Fibroblast of lung (primary cell): Measurements from ENCODE around the gene TSHZ2.

Source experiments
- CTCF ChIP-seq, 2 donors: IDR thresholded peaks in 1 of 2; conservative IDR thresholded peaks in 1 of 2; 1 replicate in 1 of 2; 2 replicates in 1 of 2; pipeline ENCODE4 v1.5.1; 2011 to 2012; ENCODE audit warnings: low read length in 2 of 2, control low read depth in 1 of 2, inconsistent platforms in 1 of 2, low read depth in 1 of 2, mild to moderate bottlenecking in 1 of 2
- EZH2 ChIP-seq: IDR thresholded peaks from 2 replicates; pipeline ENCODE4 v1.5.1; 2012; ENCODE audit warnings: low read length, control low read depth, mild to moderate bottlenecking; ENCODE audit errors: missing control alignments

GRCh38 chr20:53231061-53231460, 258.9 kb downstream of the TSHZ2 start:
- TF ChIP-seq CTCF (conservative IDR thresholded peaks at IDR 0.05 in 1 of 2, IDR thresholded peaks at IDR 0.05 in 1 of 2; ENCODE audit: low read depth in 1 of 2, low read length in 2 of 2) (no peak), EZH2 (no peak)
